ENCODE results near the gene ASB2. TPM values are rescaled to one million over a fixed set of nuclear protein-coding genes. Genes with fewer than 3 reads are reported as not detected.
A peak's percentile ranks its signal among the peaks of the same experiment; 100 is the strongest.

ASB2 gene
- total and polyA plus RNA-seq, 2 of the 4 experiments (the other 2 are of a cell fraction) = 0.54 to 0.77 TPM

GRCh38 chr14:93960774-93961438 is 15.5 kb downstream of the ASB2 start:
- H3K4me1 ChIP-seq (ENCODE audit: control insufficient read depth, insufficient read depth, low read length) = peaks cover 29% of the 10 kb centered on the region
- no peak overlapping the region for H2BK20ac ChIP-seq (ENCODE audit: low read depth, low read length)
- in situ Hi-C loops (cut with MboI; ENCODE audit: low sequenced_read_pairs) (no loop called here), intact Hi-C loops (cut with micrococcal nuclease) (no loop called here), dilution Hi-C loops (cut with HindIII; ENCODE audit: low sequenced_read_pairs, unreplicated experiment) (no loop called here)
- no peak overlapping the region for H2AK9ac ChIP-seq (replicated peaks; ENCODE audit: low read depth, low read length, poor library complexity)
- H2BK15ac ChIP-seq (ENCODE audit: low read depth, low read length) = peak overlapping the region; percentile 37; the same call in 2 of the 3 replicates
- no peaks in the 10 kb centered on the region for H3K36me3 ChIP-seq (ENCODE audit: control insufficient read depth, insufficient read depth, low read length)
- H3K27me3 ChIP-seq (ENCODE audit: control insufficient read depth, insufficient read depth, low read length) = no peaks in the 10 kb centered on the region
- H4K8ac ChIP-seq (ENCODE audit: low read depth in 2 of 2, low read length in 2 of 2) = no peak overlapping the region
- no peaks in the 10 kb centered on the region for H3K79me1 ChIP-seq (ENCODE audit: low read depth in 1 of 2, low read length in 2 of 2)
- DNase-seq (no peak), ATAC-seq (ENCODE audit: low read depth) (no peak)
- no peak overlapping the region for H3K9ac ChIP-seq (ENCODE audit: low read depth, low read length)
- no peak for TF ChIP-seq RFX5 (IDR thresholded peaks at IDR 0.05; ENCODE audit: low read depth, low read length)
- no peak for TF ChIP-seq FOS (IDR thresholded peaks at IDR 0.05; ENCODE audit: low read depth, low read length)
- TF ChIP-seq BHLHE40 (IDR thresholded peaks at IDR 0.05; ENCODE audit: low read depth, low read length) = no peak
- no peak for TF ChIP-seq RAD21 (IDR thresholded peaks at IDR 0.05; ENCODE audit: low read length)
- TF ChIP-seq CTCF (conservative IDR thresholded peaks at IDR 0.05; ENCODE audit: low read depth, low read length) = no peak
- TF ChIP-seq MXI1 (IDR thresholded peaks at IDR 0.05; ENCODE audit: borderline replicate concordance, low read depth, low read length) = no peak
- no peak for TF ChIP-seq SMC3 (IDR thresholded peaks at IDR 0.05; ENCODE audit: low read depth, low read length)
- TF ChIP-seq MAFK (IDR thresholded peaks at IDR 0.05; ENCODE audit: low read depth, low read length) = no peak
- no peak for TF ChIP-seq RCOR1 (IDR thresholded peaks at IDR 0.05; ENCODE audit: insufficient replicate concordance, low read length)
- TF ChIP-seq CHD1 (IDR thresholded peaks at IDR 0.05; ENCODE audit: low read depth, low read length) = no peak
- no peak for TF ChIP-seq POLR2A (IDR thresholded peaks at IDR 0.05; ENCODE audit: low read depth, low read length)
- TF ChIP-seq MAZ (IDR thresholded peaks at IDR 0.05; ENCODE audit: borderline replicate concordance, low read depth, low read length) = no peak
- TF ChIP-seq USF2 (IDR thresholded peaks at IDR 0.05; ENCODE audit: low read depth, low read length) = no peak
- TF ChIP-seq ELK1 (IDR thresholded peaks at IDR 0.05; ENCODE audit: borderline replicate concordance, low read depth, low read length) = no peak
- TF ChIP-seq CEBPB (IDR thresholded peaks at IDR 0.05; ENCODE audit: low read depth, low read length) = no peak
- peak overlapping the region; percentile 27; the same call in 1 of the 2 replicates for H2AK5ac ChIP-seq (ENCODE audit: low read depth, low read length)
- POLR2A ChIA-PET (ENCODE audit: unreplicated experiment) = no interaction called here
- H4K5ac ChIP-seq (ENCODE audit: low read depth, low read length) = no peak overlapping the region
- H3K56ac ChIP-seq (ENCODE audit: extremely low read depth, insufficient read depth, low read length) = no peak overlapping the region
- no peak overlapping the region for H2BK5ac ChIP-seq (ENCODE audit: low read depth, low read length, poor library complexity, severe bottlenecking)
- no peak overlapping the region for H3K23ac ChIP-seq (ENCODE audit: low read depth, low read length)
- H3K9me1 ChIP-seq (ENCODE audit: insufficient read depth, low read length) = peaks cover 27% of the 10 kb centered on the region
- H3K18ac ChIP-seq (ENCODE audit: low read depth, low read length) = no peak overlapping the region
- no peak overlapping the region for H2BK120ac ChIP-seq (ENCODE audit: low read depth, low read length)
- H3K4ac ChIP-seq (ENCODE audit: low read depth, low read length) = peak overlapping the region; percentile 64; the same call in 1 of the 2 replicates
- WGBS, 2 experiments (ENCODE audit: extremely low coverage in 2 of 2, insufficient read length in 1 of 2) = no CpG with 5 or more reads among the region's 3 CpGs
- H4K91ac ChIP-seq (ENCODE audit: insufficient read depth, low read depth, low read length) = no peak overlapping the region
- H3K27ac ChIP-seq (ENCODE audit: insufficient read depth, low read length) = no peak overlapping the region
- no TSS peak for BruUV-seq (replicated peaks)
- H3K9me3 ChIP-seq (ENCODE audit: control insufficient read depth, insufficient read depth, low read length) = no peaks in the 10 kb centered on the region
- CTCF ChIA-PET = interaction anchor here (1.1 kb wide), 1 partner anchor 175 kb away, joined by 3 read pairs; no protein-coding TSS in a partner anchor
- H2AFZ ChIP-seq (replicated peaks; ENCODE audit: low read length, poor library complexity) = no peak overlapping the region
- H3K4me3 ChIP-seq (ENCODE audit: insufficient read depth, low read depth, low read length) = no peak overlapping the region
- no peak overlapping the region for H3K14ac ChIP-seq (replicated peaks; ENCODE audit: low read depth, low read length)
- H3K4me2 ChIP-seq (ENCODE audit: low read depth, low read length) = no peak overlapping the region
- H4K20me1 ChIP-seq (ENCODE audit: insufficient read depth, low read length) = peaks cover 4% of the 10 kb centered on the region; the same call in 1 of the 2 replicates

Measured in IMR-90 (cell line).